Sigmoid colon (tissue), 7 donors: ENCODE measurements around the gene CFAP45. TPM values are rescaled to one million over a fixed set of nuclear protein-coding genes. Genes with fewer than 3 reads are reported as not detected.

ENCODE experiments used
- DNase-seq: peaks from one replicate; pipeline ENCODE4 v3.0.0-alpha.2; 2019
- H3K27ac ChIP-seq, 4 donors: fragments of 200-600 bp; sonication (generic); one replicate each; pipeline ENCODE4 v1.5.1; 2016 to 2019; ENCODE audit warnings: mild to moderate bottlenecking in 1 of 4
- H3K27me3 ChIP-seq, 3 donors: fragments of 200-600 bp; sonication (generic); one replicate each; pipeline ENCODE4 v1.5.1; 2019; ENCODE audit warnings: mild to moderate bottlenecking in 1 of 3
- H3K36me3 ChIP-seq, 4 donors: fragments of 200-600 bp; sonication (generic); one replicate each; pipeline ENCODE4 v1.5.1; 2016 to 2019
- H3K4me1 ChIP-seq, 4 donors: fragments of 200-600 bp; sonication (generic); one replicate each; pipeline ENCODE4 v1.5.1; 2017 to 2019
- H3K4me3 ChIP-seq, 4 donors: fragments of 200-600 bp; sonication (generic); one replicate each; pipeline ENCODE4 v1.5.1; 2017 to 2019; ENCODE audit warnings: mild to moderate bottlenecking in 2 of 4, moderate library complexity in 1 of 4
- H3K9me3 ChIP-seq, 4 donors: fragments of 200-600 bp in 3 of 4; sonication (generic) in 3 of 4; one replicate each; pipeline versions ENCODE4 v1.5.1 to v1.6.1; 2013 to 2019
- CTCF ChIP-seq, 4 experiments: fragments of 450-650 bp in 3 of 4; fragments of 200-600 bp in 1 of 4; IDR thresholded peaks; one replicate each; pipeline ENCODE4 v1.5.1; 2016 to 2019; ENCODE audit warnings: antibody characterized with exemption in 4 of 4, mild to moderate bottlenecking in 3 of 4, moderate library complexity in 2 of 4
- EP300 ChIP-seq, 4 donors: sonication (generic); formaldehyde crosslinking; IDR thresholded peaks; one replicate each; pipeline ENCODE4 v1.6.1; 2017; ENCODE audit warnings: antibody characterized with exemption in 4 of 4
- POLR2A ChIP-seq, 2 donors: fragments of 450-650 bp; IDR thresholded peaks; one replicate each; pipeline ENCODE4 v1.6.1; 2016; ENCODE audit warnings: antibody characterized with exemption in 2 of 2, mild to moderate bottlenecking in 2 of 2, moderate library complexity in 2 of 2
- POLR2AphosphoS5 ChIP-seq, 4 donors: sonication (generic); formaldehyde crosslinking; IDR thresholded peaks; one replicate each; pipeline ENCODE4 v1.6.1; 2017; ENCODE audit warnings: antibody characterized with exemption in 4 of 4
- WGBS, 2 donors: extraction: QIAGEN DNeasy Blood & Tissue Kit; methylation state at CpG; one replicate each; pipeline ENCODE4 v1.1.7; 2013; 5-methylcytosine and 5-hydroxymethylcytosine counted together
- intact Hi-C: fragments of 100-400 bp; cut with DNase I; formaldehyde crosslinking; loops from one replicate; pipeline ENCODE4 v1.15.1; 2023
- polyA plus RNA-seq, 3 donors: library from polyadenylated mRNA; stranded (reverse); fragments of 200-250 nt; gene quantifications; one replicate each; pipeline ENCODE4 v1.2.3, GENCODE V29; 2013
- total RNA-seq, 4 donors: library from RNA; depleted of rRNA; stranded (reverse); fragments of >200 nt; gene quantifications; one replicate each; pipeline ENCODE4 v1.1.0, GENCODE V29; 2016
- donor health status: healthy with polysubstance abuse.
- donor health status: Bipolar disorder and iron deficiency.
- donor health status: healthy.

CFAP45 gene
- total and polyA plus RNA-seq, 7 donors = 0.29 to 1.8 (median 1.0) TPM; not detected in 3

- no peak for DNase-seq
- no peaks in the 10 kb centered on the region for H3K9me3 ChIP-seq
- no peak overlapping the region for H3K4me3 ChIP-seq
- no peaks in the 10 kb centered on the region for H3K27me3 ChIP-seq
- no peaks in the 10 kb centered on the region for H3K4me1 ChIP-seq
- 83 to 86% methylated on average over 8 of the region's 8 CpGs for WGBS, 2 donors
- no peaks in the 10 kb centered on the region for H3K36me3 ChIP-seq
- H3K27ac ChIP-seq = no peak overlapping the region
- TF ChIP-seq CTCF (IDR thresholded peaks at IDR 0.05) (no peak), POLR2AphosphoS5 (IDR thresholded peaks at IDR 0.05) (no peak), POLR2A (IDR thresholded peaks at IDR 0.05) (no peak), EP300 (IDR thresholded peaks at IDR 0.05) (no peak)
- intact Hi-C loops = no loop called here
Measured at GRCh38 chr1:159861218-159861617, 38.7 kb downstream of the CFAP45 start.

GRCh38 chr1:159860456-159860855 lies 39.5 kb downstream of the CFAP45 start:
- peaks cover 0 to 5% (median 3%) of the 10 kb centered on the region in 4 donors for H3K4me1 ChIP-seq
- H3K9me3 ChIP-seq = no peaks in the 10 kb centered on the region
- intact Hi-C loops = no loop called here
- no peak for DNase-seq
- no peak for TF ChIP-seq POLR2AphosphoS5 (IDR thresholded peaks at IDR 0.05)
- no peak for TF ChIP-seq EP300 (IDR thresholded peaks at IDR 0.05)
- no peak for TF ChIP-seq CTCF (IDR thresholded peaks at IDR 0.05)
- TF ChIP-seq POLR2A (IDR thresholded peaks at IDR 0.05) = no peak
- H3K36me3 ChIP-seq = no peaks in the 10 kb centered on the region
- H3K27ac ChIP-seq = no peak overlapping the region
- no peak overlapping the region for H3K4me3 ChIP-seq
- no peaks in the 10 kb centered on the region for H3K27me3 ChIP-seq
- WGBS, 2 donors = 63 to 75% methylated on average over 3 of the region's 3 CpGs

DNA sequence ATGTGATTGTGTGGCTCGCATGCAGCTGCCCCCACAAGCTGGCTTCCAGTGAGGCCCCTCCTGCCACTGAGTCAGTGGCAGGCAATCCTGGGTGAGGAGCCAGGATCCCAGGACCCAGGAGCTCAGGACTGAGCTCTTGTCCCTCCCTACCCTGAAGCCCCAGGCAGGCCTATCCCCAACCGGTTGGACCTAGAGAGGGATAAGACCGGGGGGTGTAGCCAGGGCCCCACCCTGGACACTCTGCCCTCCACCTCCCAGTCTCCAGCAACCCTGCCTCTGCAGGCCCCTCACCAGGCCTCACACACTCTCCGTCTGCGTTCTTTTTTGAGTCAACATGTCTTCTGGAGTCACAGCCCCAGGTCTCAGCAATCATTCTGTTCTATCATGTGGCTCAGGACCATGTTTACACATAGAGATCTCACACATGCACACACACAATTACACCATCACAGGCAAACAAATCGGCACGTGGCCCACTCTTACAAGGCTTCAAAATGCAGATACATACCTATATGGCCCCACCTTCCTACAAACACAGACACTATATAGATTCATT lies 40.1 kb downstream of the CFAP45 start:
- Histone ChIP-seq H3K36me3 (no peaks in the 10 kb centered on the region), H3K9me3 (no peaks in the 10 kb centered on the region), H3K4me3 (no peak overlapping the region), H3K27me3 (no peaks in the 10 kb centered on the region), H3K27ac (no peak overlapping the region), H3K4me1 (peaks cover 0 to 10% (median 9%) of the 10 kb centered on the region in 4 donors)
- WGBS, 2 donors = 74 to 79% methylated on average over 7 of the region's 7 CpGs
- no peak for DNase-seq
- intact Hi-C loops = no loop called here
- TF ChIP-seq CTCF (IDR thresholded peaks at IDR 0.05) (no peak), POLR2A (IDR thresholded peaks at IDR 0.05) (no peak), EP300 (IDR thresholded peaks at IDR 0.05) (no peak), POLR2AphosphoS5 (IDR thresholded peaks at IDR 0.05) (no peak)

DNA sequence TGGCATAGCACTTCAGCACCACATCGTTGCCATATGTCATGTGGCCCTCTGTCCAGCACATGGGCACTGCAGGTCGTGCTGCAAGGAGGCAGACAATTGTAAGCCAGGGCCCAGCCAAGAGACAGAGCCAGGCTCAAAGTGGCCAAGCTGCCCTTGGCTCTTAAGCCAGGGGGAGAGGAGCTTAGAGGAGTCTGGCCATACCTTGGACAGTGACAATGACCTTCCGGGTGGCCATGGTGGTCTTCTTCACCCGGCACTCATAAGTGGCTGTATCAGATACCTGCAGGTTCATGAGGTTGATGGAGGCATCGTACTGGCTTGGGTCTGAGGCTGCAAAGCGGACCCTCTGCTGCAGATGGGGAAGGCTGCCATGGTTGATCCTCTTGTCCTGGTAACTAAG lies 42.1 kb downstream of the CFAP45 start:
- no peaks in the 10 kb centered on the region for H3K27me3 ChIP-seq
- no peak for TF ChIP-seq EP300 (IDR thresholded peaks at IDR 0.05)
- no peak for TF ChIP-seq CTCF (IDR thresholded peaks at IDR 0.05)
- TF ChIP-seq POLR2AphosphoS5 (IDR thresholded peaks at IDR 0.05) = no peak
- TF ChIP-seq POLR2A (IDR thresholded peaks at IDR 0.05) = no peak
- peaks cover 0 to 22% (median 20%) of the 10 kb centered on the region in 4 donors for H3K4me1 ChIP-seq
- H3K4me3 ChIP-seq = no peak overlapping the region
- H3K9me3 ChIP-seq = no peaks in the 10 kb centered on the region
- H3K27ac ChIP-seq = no peak overlapping the region
- intact Hi-C loops = no loop called here
- 93% methylated on average over 6 of the region's 6 CpGs for WGBS, 2 donors
- H3K36me3 ChIP-seq = no peaks in the 10 kb centered on the region
- DNase-seq = no peak

- DNase-seq = no peak
- H3K4me3 ChIP-seq = no peak overlapping the region
- H3K4me1 ChIP-seq = peaks cover 0 to 26% (median 21%) of the 10 kb centered on the region in 4 donors
- no peak for TF ChIP-seq CTCF (IDR thresholded peaks at IDR 0.05)
- no peak for TF ChIP-seq EP300 (IDR thresholded peaks at IDR 0.05)
- no peak for TF ChIP-seq POLR2A (IDR thresholded peaks at IDR 0.05)
- TF ChIP-seq POLR2AphosphoS5 (IDR thresholded peaks at IDR 0.05) = no peak
- no peaks in the 10 kb centered on the region for H3K36me3 ChIP-seq
- H3K27me3 ChIP-seq = no peaks in the 10 kb centered on the region
- intact Hi-C loops = no loop called here
- H3K27ac ChIP-seq = no peak overlapping the region
- H3K9me3 ChIP-seq = no peaks in the 10 kb centered on the region
- 94 to 98% methylated on average over 1 of the region's 1 CpG for WGBS, 2 donors
Measured at GRCh38 chr1:159856576-159856975, 43.4 kb downstream of the CFAP45 start.
